Endothelial cell of umbilical vein (primary cell): ENCODE measurements around the gene HBEGF. TPM values are rescaled to one million over a fixed set of nuclear protein-coding genes. Genes with fewer than 3 reads are reported as not detected.

Source experiments
- BruUV-seq: library from RNA; stranded (reverse); fragments of 400-500 nt; replicated peaks from 2 replicates; lab custom pipeline; 2021; lab: Mats Ljungman, UMichigan
- CTCF ChIA-PET: fragments of 300-600, 350-600 bp; sonication (Branson Sonifier 250); formaldehyde crosslinking; loops from one replicate; lab custom pipeline; 2021; ENCODE audit warnings: antibody characterized with exemption, inconsistent platforms; lab: Charles Lee
- POLR2A ChIA-PET: fragments of 300-600, 350-600 bp; sonication (Branson Sonifier 250); formaldehyde crosslinking; loops from one replicate; lab custom pipeline; 2021; ENCODE audit warnings: antibody characterized with exemption, inconsistent platforms; lab: Charles Lee
- DNase-seq: peaks from one replicate; pipeline ENCODE4 v3.0.0-alpha.2; 2011; ENCODE audit warnings: low read depth, low spot score
- FAIRE-seq: peaks from 2 replicates; lab custom pipeline; 2011; peaks lifted over from hg19 to GRCh38; lab: Jason Lieb, UNC
- H2AFZ ChIP-seq: 2 replicates; pipeline ENCODE4 v1.6.0; 2012; ENCODE audit warnings: low read depth, low read length, control low read depth, inconsistent platforms
- H3K27ac ChIP-seq: 2 replicates; pipeline ENCODE4 v1.5.1; 2011; ENCODE audit warnings: low read depth, mild to moderate bottlenecking, control low read depth, low read length, moderate library complexity; ENCODE audit not compliant: insufficient read depth
- H3K27me3 ChIP-seq, 2 experiments: 2 replicates each; pipeline versions ENCODE4 v1.6.0 to v1.6.1; 2011; ENCODE audit warnings: low read length in 2 of 2, mixed read lengths in 1 of 2; ENCODE audit not compliant: control insufficient read depth in 2 of 2, insufficient read depth in 2 of 2
- H3K36me3 ChIP-seq, 2 experiments: 2 replicates in 1 of 2; 3 replicates in 1 of 2; pipeline ENCODE4 v1.5.1; 2011; ENCODE audit warnings: low read length in 2 of 2, mild to moderate bottlenecking in 1 of 2, moderate library complexity in 1 of 2; ENCODE audit not compliant: control insufficient read depth in 2 of 2, insufficient read depth in 2 of 2; ENCODE audit errors: extremely low read depth in 1 of 2
- H3K4me1 ChIP-seq: 3 replicates; pipeline ENCODE4 v1.5.1; 2011; ENCODE audit warnings: mild to moderate bottlenecking, low read length; ENCODE audit not compliant: control insufficient read depth, insufficient read depth; ENCODE audit errors: extremely low read depth
- H3K4me2 ChIP-seq: 2 replicates; pipeline ENCODE4 v1.6.1; 2011; ENCODE audit warnings: low read length, control low read depth, mixed read lengths; ENCODE audit not compliant: insufficient read depth
- H3K4me3 ChIP-seq, 3 experiments: fragments of 200-600 bp in 1 of 3; sonication (generic), shearing (Covaris generic) in 1 of 3; replicated peaks in 1 of 3; 2 replicates each; pipeline ENCODE4 v1.5.1; 2011 to 2016; ENCODE audit warnings: control low read depth in 3 of 3, low read length in 3 of 3, mild to moderate bottlenecking in 2 of 3, inconsistent platforms in 1 of 3, low read depth in 1 of 3, moderate library complexity in 1 of 3; ENCODE audit not compliant: insufficient read depth in 1 of 3
- H3K79me2 ChIP-seq: 2 replicates; pipeline ENCODE4 v1.6.0; 2012; ENCODE audit warnings: low read length, inconsistent platforms; ENCODE audit not compliant: control insufficient read depth, insufficient read depth
- H3K9ac ChIP-seq: replicated peaks from 2 replicates; pipeline ENCODE3; 2011; ENCODE audit warnings: low read length, control low read depth; ENCODE audit not compliant: insufficient read depth; ENCODE audit errors: extremely low read depth
- H3K9me1 ChIP-seq: replicated peaks from 3 replicates; pipeline ENCODE4 v1.6.0; 2011; ENCODE audit warnings: mild to moderate bottlenecking, low read length; ENCODE audit not compliant: control insufficient read depth, insufficient read depth; ENCODE audit errors: extremely low read depth
- H3K9me3 ChIP-seq: replicated peaks from 2 replicates; pipeline ENCODE4 v1.5.1; 2012; ENCODE audit warnings: low read length, inconsistent platforms; ENCODE audit not compliant: control insufficient read depth, insufficient read depth
- H4K20me1 ChIP-seq: replicated peaks from 2 replicates; pipeline ENCODE3; 2011; ENCODE audit warnings: mild to moderate bottlenecking, low read length; ENCODE audit not compliant: control insufficient read depth, insufficient read depth; ENCODE audit errors: extremely low read depth
- CTCF ChIP-seq, 2 donors: IDR thresholded peaks; 1 replicate in 1 of 2; 2 replicates in 1 of 2; pipeline ENCODE4 v1.5.1; 2011; ENCODE audit warnings: low read length in 2 of 2, mild to moderate bottlenecking in 2 of 2, moderate library complexity in 2 of 2, control low read depth in 1 of 2, inconsistent platforms in 1 of 2, low read depth in 1 of 2; ENCODE audit not compliant: insufficient read depth in 1 of 2; ENCODE audit errors: extremely low read depth in 1 of 2
- EZH2 ChIP-seq: IDR thresholded peaks from 2 replicates; pipeline ENCODE4 v1.6.1; 2012; ENCODE audit warnings: borderline replicate concordance, low read depth, mild to moderate bottlenecking, moderate library complexity, low read length, inconsistent platforms; ENCODE audit not compliant: severe bottlenecking
- FOS ChIP-seq: IDR thresholded peaks from 2 replicates; pipeline ENCODE4 v1.6.1; 2011; ENCODE audit warnings: mild to moderate bottlenecking, low read length, moderate library complexity, borderline replicate concordance; ENCODE audit not compliant: insufficient read depth
- GATA2 ChIP-seq: IDR thresholded peaks from 2 replicates; pipeline ENCODE4 v1.7.0; 2011; ENCODE audit warnings: low read depth, mild to moderate bottlenecking, moderate library complexity, mixed read lengths, low read length; ENCODE audit not compliant: insufficient read length, insufficient read depth
- JUN ChIP-seq: IDR thresholded peaks from 2 replicates; pipeline ENCODE4 v1.6.1; 2011; ENCODE audit warnings: borderline replicate concordance, low read depth; ENCODE audit not compliant: insufficient read length, insufficient read depth
- MAX ChIP-seq: IDR thresholded peaks from 2 replicates; pipeline ENCODE4 v1.6.1; 2011; ENCODE audit not compliant: insufficient read depth, insufficient read length
- MYC ChIP-seq: IDR thresholded peaks from one replicate; pipeline ENCODE4 v1.6.1; 2011; ENCODE audit warnings: mild to moderate bottlenecking, low read depth, low read length
- POLR2A ChIP-seq: IDR thresholded peaks from 2 replicates; pipeline ENCODE4 v1.6.1; 2012; ENCODE audit warnings: low read depth, mild to moderate bottlenecking, control low read depth, low read length
- POLR2AphosphoS5 ChIP-seq: IDR thresholded peaks from 2 replicates; pipeline ENCODE4 v1.6.1; 2012; ENCODE audit warnings: low read depth, mild to moderate bottlenecking, control low read depth, low read length, moderate library complexity; ENCODE audit not compliant: insufficient read depth
- dilution Hi-C: fragments of 300-500 bp; cut with MboI; formaldehyde crosslinking; loops from one replicate; pipeline ENCODE4 v1.15.0; 2019; ENCODE audit warnings: low sequenced_read_pairs; ENCODE audit not compliant: extremely low pct_ligation_motif_present
- intact Hi-C: fragments of 100-400 bp; cut with micrococcal nuclease; formaldehyde crosslinking; loops from one replicate; pipeline ENCODE4 v1.10.0; 2022
- polyA plus RNA-seq, 4 experiments: library from polyadenylated mRNA; depleted of rRNA in 3 of 4; stranded (reverse) in 3 of 4; unstranded in 1 of 4; fragments of >200 nt; gene quantifications; 2 replicates each; pipeline versions ENCODE4 v1.2.1 to v1.2.3, GENCODE V29; 2011 to 2012; ENCODE audit warnings: missing spikeins in 1 of 4
- total RNA-seq: library from RNA; stranded (reverse); gene quantifications from 2 replicates; pipeline ENCODE4 v1.2.3, GENCODE V29; 2021

Gene HBEGF
- total and polyA plus RNA-seq, 2 donors (not counting 3 experiments of a cell fraction or from before 2014, with no cell fraction given): 33.2 to 79.8 TPM

GRCh38 chr5:140355546-140355945 lies 9.1 kb upstream of the HBEGF start:
- BruUV-seq: no TSS peak
- H3K9ac ChIP-seq: no peak overlapping the region
- H4K20me1 ChIP-seq: no peaks in the 10 kb centered on the region
- no peaks in the 10 kb centered on the region for H3K27me3 ChIP-seq
- H2AFZ ChIP-seq: no peak overlapping the region
- H3K27ac ChIP-seq: no peak overlapping the region
- ChIA-PET CTCF (interaction anchor here (1.1 to 16.7 kb wide), 7 partner anchors 8 to 283 kb away, joined by 3 to 1214 read pairs (median 5); partner anchors contain the start of gene HBEGF), POLR2A (no interaction called here)
- no peaks in the 10 kb centered on the region for H3K36me3 ChIP-seq
- H3K4me1 ChIP-seq: no peaks in the 10 kb centered on the region
- no peak overlapping the region for H3K4me2 ChIP-seq
- no peak for DNase-seq
- TF ChIP-seq POLR2A (no peak), CTCF (IDR thresholded peaks at IDR 0.05; ENCODE audit: extremely low read depth in 1 of 2, insufficient read depth in 1 of 2, low read depth in 1 of 2, low read length in 2 of 2) (no peak), MAX (no peak), GATA2 (no peak), MYC (no peak), JUN (no peak), FOS (no peak), EZH2 (no peak), POLR2AphosphoS5 (no peak)
- H3K79me2 ChIP-seq: no peaks in the 10 kb centered on the region
- no peaks in the 10 kb centered on the region for H3K9me1 ChIP-seq
- H3K4me3 ChIP-seq: no peak overlapping the region
- H3K9me3 ChIP-seq: no peaks in the 10 kb centered on the region
- intact Hi-C loops: loop anchor here (5.0 kb wide), 3 partner anchors 178 to 283 kb away; partner anchors contain the start of gene CYSTM1
- dilution Hi-C loops: no loop called here
- FAIRE-seq: no peak
